Liver (tissue), 9 donors: ENCODE data around the gene MAPK11. TPM values are rescaled to one million over a fixed set of nuclear protein-coding genes. Genes with fewer than 3 reads are reported as not detected.

ENCODE experiments used
- DNase-seq: peaks from one replicate; pipeline ENCODE4 v3.0.0-alpha.2; 2017; ENCODE audit warnings: low spot score
- H3K27ac ChIP-seq, 2 donors: one replicate each; pipeline ENCODE4 v1.7.0; 2013; ENCODE audit warnings: inconsistent platforms in 2 of 2, low read length in 2 of 2, control low read depth in 1 of 2, low read depth in 1 of 2, mild to moderate bottlenecking in 1 of 2
- H3K27me3 ChIP-seq, 4 donors: one replicate each; pipeline versions ENCODE4 v1.6.1 to v1.7.0; 2013; ENCODE audit warnings: low read length in 3 of 4, inconsistent platforms in 1 of 4, mild to moderate bottlenecking in 1 of 4, moderate library complexity in 1 of 4; ENCODE audit not compliant: control insufficient read depth in 4 of 4, insufficient read depth in 4 of 4
- H3K36me3 ChIP-seq, 4 donors: one replicate each; pipeline versions ENCODE4 v1.6.1 to v1.7.0; 2013; ENCODE audit warnings: low read length in 3 of 4, mild to moderate bottlenecking in 3 of 4, low read depth in 1 of 4, moderate library complexity in 1 of 4; ENCODE audit not compliant: control insufficient read depth in 4 of 4, insufficient read depth in 3 of 4
- H3K4me1 ChIP-seq, 4 donors: one replicate each; pipeline versions ENCODE4 v1.6.1 to v1.7.0; 2013; ENCODE audit warnings: low read length in 3 of 4, mild to moderate bottlenecking in 3 of 4, moderate library complexity in 1 of 4; ENCODE audit not compliant: control insufficient read depth in 4 of 4, insufficient read depth in 4 of 4
- H3K4me3 ChIP-seq, 3 donors: one replicate each; pipeline versions ENCODE4 v1.6.1 to v1.7.0; 2013; ENCODE audit warnings: low read length in 3 of 3, control low read depth in 1 of 3, low read depth in 1 of 3, mild to moderate bottlenecking in 1 of 3
- H3K9ac ChIP-seq, 2 donors: one replicate each; pipeline ENCODE4 v1.7.0; 2013; ENCODE audit warnings: low read length in 2 of 2, mild to moderate bottlenecking in 2 of 2, moderate library complexity in 2 of 2, control low read depth in 1 of 2, low read depth in 1 of 2
- H3K9me3 ChIP-seq, 4 donors: one replicate each; pipeline versions ENCODE4 v1.6.1 to v1.7.0; 2013; ENCODE audit warnings: low read length in 3 of 4; ENCODE audit not compliant: control insufficient read depth in 4 of 4
- FOXA2 ChIP-seq: IDR thresholded peaks from 2 replicates; pipeline ENCODE4 v1.6.1; 2016; ENCODE audit warnings: antibody characterized with exemption
- GABPA ChIP-seq, 2 donors: IDR thresholded peaks in 1 of 2; conservative IDR thresholded peaks in 1 of 2; 2 replicates each; pipeline ENCODE4 v1.6.1; 2016; ENCODE audit warnings: antibody characterized with exemption in 2 of 2, mild to moderate bottlenecking in 1 of 2, moderate library complexity in 1 of 2
- HNF4A ChIP-seq, 2 donors: conservative IDR thresholded peaks; 2 replicates each; pipeline ENCODE4 v1.6.1; 2016; ENCODE audit warnings: antibody characterized with exemption in 2 of 2, mild to moderate bottlenecking in 2 of 2
- JUND ChIP-seq, 2 donors: IDR thresholded peaks; 2 replicates each; pipeline ENCODE4 v1.6.1; 2016; ENCODE audit warnings: antibody characterized with exemption in 2 of 2
- NR2F2 ChIP-seq: IDR thresholded peaks from 2 replicates; pipeline ENCODE4 v1.6.1; 2016; ENCODE audit warnings: antibody characterized with exemption
- RAD21 ChIP-seq, 2 donors: IDR thresholded peaks; 2 replicates each; pipeline ENCODE4 v1.6.1; 2016; ENCODE audit warnings: antibody characterized with exemption in 2 of 2, mild to moderate bottlenecking in 2 of 2
- RXRA ChIP-seq, 2 donors: IDR thresholded peaks; 2 replicates each; pipeline ENCODE4 v1.6.1; 2017 to 2018; ENCODE audit warnings: antibody characterized with exemption in 2 of 2, mild to moderate bottlenecking in 1 of 2
- YY1 ChIP-seq: IDR thresholded peaks from 2 replicates; pipeline ENCODE4 v1.6.1; 2016; ENCODE audit warnings: antibody characterized with exemption, mild to moderate bottlenecking
- ZBTB33 ChIP-seq: IDR thresholded peaks from 2 replicates; pipeline ENCODE4 v1.6.1; 2016; ENCODE audit warnings: antibody characterized with exemption
- WGBS: extraction: QIAGEN DNeasy Blood & Tissue Kit; methylation state at CpG from one replicate; pipeline ENCODE4 v1.1.7; 2013; 5-methylcytosine and 5-hydroxymethylcytosine counted together
- polyA plus RNA-seq, 2 donors: library from polyadenylated mRNA; stranded (reverse) in 1 of 2; unstranded in 1 of 2; fragments of 200-250 nt in 1 of 2; fragments of >200 nt in 1 of 2; fragmentation: Nextera tagmentation in 1 of 2; extraction: Ambion mirVana in 1 of 2; gene quantifications; one replicate each; pipeline versions ENCODE4 v1.2.1 to v1.2.3, GENCODE V29; 2013 to 2015
- total RNA-seq, 2 donors: library from RNA; depleted of rRNA; stranded (reverse); fragments of >200 nt; gene quantifications; one replicate each; pipeline ENCODE4 v1.2.3, GENCODE V29; 2014
- TF ChIP-seq, protein P1 (sequence below): IDR thresholded peaks from 2 replicates; pipeline ENCODE4 v1.6.1; 2016; ENCODE audit warnings: antibody characterized with exemption, mild to moderate bottlenecking
- TF ChIP-seq, protein P2 (sequence below): fragments of 150-350 bp; IDR thresholded peaks from 2 replicates; pipeline ENCODE4 v1.5.1; 2017; ENCODE audit warnings: improper control_type of control experiment, low read depth, low read length; ENCODE audit not compliant: missing input control
- donor health status: healthy.
- donor health status: healthy.
- donor health status: healthy.
- donor health status: healthy.
- donor health status: healthy.

MAPK11 gene
- total and polyA plus RNA-seq, 4 donors: 0.65 to 2.0 (median 1.0) TPM

DNA sequence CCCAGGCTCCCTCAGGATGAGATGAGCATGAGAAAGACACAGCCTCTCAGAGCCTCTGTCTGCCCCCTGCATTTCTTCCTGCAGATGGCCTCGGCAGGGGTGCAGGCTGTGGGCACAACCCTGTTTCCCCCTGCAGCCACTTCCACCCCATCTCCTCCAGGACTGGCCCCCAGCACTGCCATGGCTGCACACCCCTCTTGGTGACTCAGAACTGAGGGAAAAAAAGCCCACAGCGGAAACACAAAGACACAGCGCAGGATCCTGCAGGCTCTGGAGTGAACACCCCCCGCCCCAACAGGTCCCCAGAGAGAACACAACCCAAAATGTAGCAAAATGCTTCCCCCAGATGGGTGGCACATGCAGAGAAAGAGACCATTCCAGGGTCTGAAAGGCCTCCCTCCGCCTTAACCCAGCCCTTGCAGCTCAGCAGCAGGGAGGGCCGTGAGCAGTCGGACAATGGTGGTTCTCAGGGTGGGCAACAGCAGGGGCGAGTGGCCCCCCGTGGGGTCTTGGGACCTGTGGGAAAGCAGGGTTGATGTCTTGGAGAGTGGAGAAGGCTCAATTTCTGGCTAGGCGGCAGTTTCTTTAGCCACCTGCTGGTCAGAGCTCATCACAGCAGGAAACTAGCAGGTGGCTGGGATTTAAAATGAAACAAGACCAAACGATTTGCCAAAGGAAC lies 33.3 kb downstream of the MAPK11 start:
- Histone ChIP-seq H3K4me3 (no peak overlapping the region), H3K27ac (no peak overlapping the region), H3K4me1 (peaks cover 0 to 21% (median 10%) of the 10 kb centered on the region in 4 donors), H3K9me3 (no peaks in the 10 kb centered on the region), H3K27me3 (no peaks in the 10 kb centered on the region), H3K36me3 (peaks cover 2 to 24% (median 12%) of the 10 kb centered on the region in 4 donors), H3K9ac (no peak overlapping the region)
- DNase-seq: no peak
- 75% methylated on average over 11 of the region's 11 CpGs for WGBS
- TF ChIP-seq RAD21 (IDR thresholded peaks at IDR 0.05) (peak in 1 of 2 donors; percentile 74), YY1 (no peak), NR2F2 (no peak), RXRA (IDR thresholded peaks at IDR 0.05) (no peak)
- TF ChIP-seq, protein P1, sequence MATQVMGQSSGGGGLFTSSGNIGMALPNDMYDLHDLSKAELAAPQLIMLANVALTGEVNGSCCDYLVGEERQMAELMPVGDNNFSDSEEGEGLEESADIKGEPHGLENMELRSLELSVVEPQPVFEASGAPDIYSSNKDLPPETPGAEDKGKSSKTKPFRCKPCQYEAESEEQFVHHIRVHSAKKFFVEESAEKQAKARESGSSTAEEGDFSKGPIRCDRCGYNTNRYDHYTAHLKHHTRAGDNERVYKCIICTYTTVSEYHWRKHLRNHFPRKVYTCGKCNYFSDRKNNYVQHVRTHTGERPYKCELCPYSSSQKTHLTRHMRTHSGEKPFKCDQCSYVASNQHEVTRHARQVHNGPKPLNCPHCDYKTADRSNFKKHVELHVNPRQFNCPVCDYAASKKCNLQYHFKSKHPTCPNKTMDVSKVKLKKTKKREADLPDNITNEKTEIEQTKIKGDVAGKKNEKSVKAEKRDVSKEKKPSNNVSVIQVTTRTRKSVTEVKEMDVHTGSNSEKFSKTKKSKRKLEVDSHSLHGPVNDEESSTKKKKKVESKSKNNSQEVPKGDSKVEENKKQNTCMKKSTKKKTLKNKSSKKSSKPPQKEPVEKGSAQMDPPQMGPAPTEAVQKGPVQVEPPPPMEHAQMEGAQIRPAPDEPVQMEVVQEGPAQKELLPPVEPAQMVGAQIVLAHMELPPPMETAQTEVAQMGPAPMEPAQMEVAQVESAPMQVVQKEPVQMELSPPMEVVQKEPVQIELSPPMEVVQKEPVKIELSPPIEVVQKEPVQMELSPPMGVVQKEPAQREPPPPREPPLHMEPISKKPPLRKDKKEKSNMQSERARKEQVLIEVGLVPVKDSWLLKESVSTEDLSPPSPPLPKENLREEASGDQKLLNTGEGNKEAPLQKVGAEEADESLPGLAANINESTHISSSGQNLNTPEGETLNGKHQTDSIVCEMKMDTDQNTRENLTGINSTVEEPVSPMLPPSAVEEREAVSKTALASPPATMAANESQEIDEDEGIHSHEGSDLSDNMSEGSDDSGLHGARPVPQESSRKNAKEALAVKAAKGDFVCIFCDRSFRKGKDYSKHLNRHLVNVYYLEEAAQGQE: no peak
- TF ChIP-seq, protein P2, sequence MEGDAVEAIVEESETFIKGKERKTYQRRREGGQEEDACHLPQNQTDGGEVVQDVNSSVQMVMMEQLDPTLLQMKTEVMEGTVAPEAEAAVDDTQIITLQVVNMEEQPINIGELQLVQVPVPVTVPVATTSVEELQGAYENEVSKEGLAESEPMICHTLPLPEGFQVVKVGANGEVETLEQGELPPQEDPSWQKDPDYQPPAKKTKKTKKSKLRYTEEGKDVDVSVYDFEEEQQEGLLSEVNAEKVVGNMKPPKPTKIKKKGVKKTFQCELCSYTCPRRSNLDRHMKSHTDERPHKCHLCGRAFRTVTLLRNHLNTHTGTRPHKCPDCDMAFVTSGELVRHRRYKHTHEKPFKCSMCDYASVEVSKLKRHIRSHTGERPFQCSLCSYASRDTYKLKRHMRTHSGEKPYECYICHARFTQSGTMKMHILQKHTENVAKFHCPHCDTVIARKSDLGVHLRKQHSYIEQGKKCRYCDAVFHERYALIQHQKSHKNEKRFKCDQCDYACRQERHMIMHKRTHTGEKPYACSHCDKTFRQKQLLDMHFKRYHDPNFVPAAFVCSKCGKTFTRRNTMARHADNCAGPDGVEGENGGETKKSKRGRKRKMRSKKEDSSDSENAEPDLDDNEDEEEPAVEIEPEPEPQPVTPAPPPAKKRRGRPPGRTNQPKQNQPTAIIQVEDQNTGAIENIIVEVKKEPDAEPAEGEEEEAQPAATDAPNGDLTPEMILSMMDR: peak; percentile 43

DNA sequence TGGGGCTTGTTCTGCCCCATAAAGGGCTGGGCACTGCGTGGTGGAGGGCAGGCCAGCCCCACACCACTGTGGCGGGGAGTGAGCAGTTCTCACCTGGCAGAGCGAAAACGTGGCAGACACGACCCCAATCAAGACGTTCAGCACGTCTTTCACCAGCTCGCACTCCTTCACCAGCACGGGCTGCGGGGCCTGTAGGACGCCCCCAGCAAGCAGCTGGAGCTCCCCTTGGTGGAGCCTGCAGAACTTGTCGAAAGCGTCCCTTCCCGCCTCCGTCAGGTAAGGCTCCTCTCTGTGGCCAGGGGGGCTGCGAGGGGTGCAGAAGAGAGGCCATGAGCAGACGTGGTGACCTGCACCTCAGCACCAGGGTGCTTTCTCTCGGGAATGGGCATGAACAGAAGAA lies 37.0 kb downstream of the MAPK11 start:
- no peaks in the 10 kb centered on the region for H3K9me3 ChIP-seq
- H3K27ac ChIP-seq: no peak overlapping the region
- WGBS: 95% methylated on average over 18 of the region's 18 CpGs
- H3K4me1 ChIP-seq: peaks cover 0 to 5% (median under 1%) of the 10 kb centered on the region in 4 donors
- DNase-seq: no peak
- TF ChIP-seq JUND (IDR thresholded peaks at IDR 0.05): no peak
- TF ChIP-seq GABPA (IDR thresholded peaks at IDR 0.05 in 1 of 2, conservative IDR thresholded peaks at IDR 0.05 in 1 of 2): no peak
- TF ChIP-seq, protein P1: no peak
- no peak for TF ChIP-seq HNF4A (conservative IDR thresholded peaks at IDR 0.05)
- no peak for TF ChIP-seq RXRA (IDR thresholded peaks at IDR 0.05)
- TF ChIP-seq FOXA2: no peak
- TF ChIP-seq, protein P2: no peak
- no peak for TF ChIP-seq ZBTB33
- H3K36me3 ChIP-seq: peaks cover 5 to 28% (median 7%) of the 10 kb centered on the region in 4 donors
- H3K27me3 ChIP-seq: no peaks in the 10 kb centered on the region
- no peak overlapping the region for H3K4me3 ChIP-seq
- no peak overlapping the region for H3K9ac ChIP-seq
